ENCODE data around the gene TMEM165.
A peak's percentile ranks its signal among the peaks of the same experiment; 100 is the strongest.

DNA sequence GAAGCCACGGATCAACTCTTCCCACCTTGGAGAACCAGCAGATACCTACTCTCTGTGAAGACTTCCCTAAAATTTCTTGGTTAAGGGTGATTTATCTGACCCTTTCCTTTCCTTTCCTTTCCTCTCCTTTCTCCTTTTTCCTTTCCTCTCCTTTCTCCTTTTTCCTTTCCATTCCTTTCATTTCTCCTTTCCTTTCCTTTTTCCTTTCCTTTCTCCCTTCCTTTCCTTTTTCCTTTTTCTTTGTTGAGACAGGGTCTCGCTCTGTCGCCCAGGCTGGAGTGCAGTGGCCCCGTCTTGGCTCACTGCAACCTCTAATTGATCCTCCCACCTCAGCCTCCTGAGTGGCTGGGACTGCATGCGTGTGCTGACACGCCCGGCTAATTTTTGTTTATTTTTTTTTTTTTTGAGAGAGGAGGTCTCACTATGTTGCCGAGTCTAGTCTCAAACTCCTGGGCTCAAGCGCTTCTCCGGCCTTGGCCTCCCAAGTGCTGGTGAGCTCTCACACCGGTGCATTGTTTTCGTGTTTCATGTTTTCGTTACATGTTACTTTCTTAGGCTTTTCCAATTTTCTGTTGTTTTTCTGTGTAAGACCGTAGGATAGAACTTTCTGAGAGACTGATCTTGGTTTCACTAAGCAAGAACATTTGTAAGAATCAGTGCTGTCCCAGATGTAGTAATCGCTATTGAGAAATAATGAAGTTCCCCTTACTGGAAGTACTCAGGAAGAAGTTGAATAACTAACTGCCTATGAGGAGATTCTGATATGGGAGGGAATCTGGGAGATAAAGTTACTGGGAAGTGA lies 2.0 kb downstream of the TMEM165 start:
- TF ChIP-seq, protein P1, sequence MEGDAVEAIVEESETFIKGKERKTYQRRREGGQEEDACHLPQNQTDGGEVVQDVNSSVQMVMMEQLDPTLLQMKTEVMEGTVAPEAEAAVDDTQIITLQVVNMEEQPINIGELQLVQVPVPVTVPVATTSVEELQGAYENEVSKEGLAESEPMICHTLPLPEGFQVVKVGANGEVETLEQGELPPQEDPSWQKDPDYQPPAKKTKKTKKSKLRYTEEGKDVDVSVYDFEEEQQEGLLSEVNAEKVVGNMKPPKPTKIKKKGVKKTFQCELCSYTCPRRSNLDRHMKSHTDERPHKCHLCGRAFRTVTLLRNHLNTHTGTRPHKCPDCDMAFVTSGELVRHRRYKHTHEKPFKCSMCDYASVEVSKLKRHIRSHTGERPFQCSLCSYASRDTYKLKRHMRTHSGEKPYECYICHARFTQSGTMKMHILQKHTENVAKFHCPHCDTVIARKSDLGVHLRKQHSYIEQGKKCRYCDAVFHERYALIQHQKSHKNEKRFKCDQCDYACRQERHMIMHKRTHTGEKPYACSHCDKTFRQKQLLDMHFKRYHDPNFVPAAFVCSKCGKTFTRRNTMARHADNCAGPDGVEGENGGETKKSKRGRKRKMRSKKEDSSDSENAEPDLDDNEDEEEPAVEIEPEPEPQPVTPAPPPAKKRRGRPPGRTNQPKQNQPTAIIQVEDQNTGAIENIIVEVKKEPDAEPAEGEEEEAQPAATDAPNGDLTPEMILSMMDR (IDR thresholded peaks at IDR 0.05 in 8 of 11, conservative IDR thresholded peaks at IDR 0.05 in 3 of 11), result no peak
- TF ChIP-seq POLR2AphosphoS5 (IDR thresholded peaks at IDR 0.05) (peak; percentile 15 to 41 (median 21)), POLR2A (IDR thresholded peaks at IDR 0.05) (no peak)

Measured in spleen (tissue), 7 donors.